HEK293T (cell line): Measurements from ENCODE around the gene CHRND.

ENCODE experiments used
- ELF4 ChIP-seq: fragments of 450-650 bp; IDR thresholded peaks from 2 replicates; pipeline ENCODE4 v1.6.1; 2017; ENCODE audit warnings: antibody characterized with exemption
- FOXM1 ChIP-seq: fragments of 450-650 bp; IDR thresholded peaks from 2 replicates; pipeline ENCODE4 v1.6.1; 2017; ENCODE audit warnings: mild to moderate bottlenecking, borderline replicate concordance
- PKNOX1 ChIP-seq: fragments of 450-650 bp; IDR thresholded peaks from 2 replicates; pipeline ENCODE4 v1.6.1; 2016
- SP1 ChIP-seq: fragments of 450-650 bp; IDR thresholded peaks from 2 replicates; pipeline ENCODE4 v1.6.1; 2017
- TARDBP ChIP-seq: fragments of 450-650 bp; IDR thresholded peaks from 2 replicates; pipeline ENCODE4 v1.6.1; 2016

- TF ChIP-seq PKNOX1 (no peak), ELF4 (no peak), SP1 (no peak), TARDBP (no peak), FOXM1 (no peak)
These were observed at the start of gene CHRND for GRCh38 chr2:232525791-232526371.
